Measurements from ENCODE around the gene CDH16. TPM values are rescaled to one million over a fixed set of nuclear protein-coding genes. Genes with fewer than 3 reads are reported as not detected.

CDH16 gene
- total RNA-seq, 1 donor from 2014 or later = not detected

- no peaks in the 10 kb centered on the region for H3K79me2 ChIP-seq (ENCODE audit: low read depth)
- H3K36me3 Mint-ChIP-seq = no peaks in the 10 kb centered on the region
- H3K27ac Mint-ChIP-seq = no peak overlapping the region
- H3K27me3 Mint-ChIP-seq (ENCODE audit: insufficient read depth, low read depth) = peaks cover 5% of the 10 kb centered on the region
- no peak overlapping the region for H2AFZ ChIP-seq (replicated peaks)
- H3K9me3 Mint-ChIP-seq = no peaks in the 10 kb centered on the region
- peaks cover 24% of the 10 kb centered on the region for H3K27me3 ChIP-seq
- H3K4me3 ChIP-seq = no peak overlapping the region
- no peak overlapping the region for H3K9ac ChIP-seq
- no peak for DNase-seq (ENCODE audit: low spot score)
- H3K4me1 ChIP-seq = no peaks in the 10 kb centered on the region
- peaks cover 13% of the 10 kb centered on the region for H3F3A ChIP-seq (ENCODE audit: low read depth)
- no peaks in the 10 kb centered on the region for H3K36me3 ChIP-seq
- no peak for TF ChIP-seq EZH2phosphoT487 (IDR thresholded peaks at IDR 0.05)
- no peak overlapping the region for H3K4me2 ChIP-seq
- no peaks in the 10 kb centered on the region for H4K20me1 ChIP-seq (ENCODE audit: low read depth)
- H3K4me1 Mint-ChIP-seq = peaks cover 26% of the 10 kb centered on the region
- H3K27ac ChIP-seq = no peak overlapping the region
- no peak overlapping the region for H3K4me3 Mint-ChIP-seq
- no peaks in the 10 kb centered on the region for H3K9me3 ChIP-seq (ENCODE audit: low read depth)
Observed at GRCh38 chr16:66873685-66874055, 45.0 kb downstream of the CDH16 start.

- Histone ChIP-seq H3K27me3 (peaks cover 24% of the 10 kb centered on the region), H3K4me2 (peak overlapping the region; percentile 78), H3K27ac (no peak overlapping the region), H3K4me1 (no peaks in the 10 kb centered on the region), H4K20me1 (ENCODE audit: low read depth) (no peaks in the 10 kb centered on the region), H3K4me3 (peak overlapping the region; percentile 40), H3K9me3 (ENCODE audit: low read depth) (no peaks in the 10 kb centered on the region), H3F3A (ENCODE audit: low read depth) (peaks cover 10% of the 10 kb centered on the region), H3K36me3 (no peaks in the 10 kb centered on the region), H3K79me2 (ENCODE audit: low read depth) (no peaks in the 10 kb centered on the region), H3K9ac (no peak overlapping the region), H2AFZ (replicated peaks) (peak overlapping the region; percentile 92)
- Mint-ChIP-seq H3K4me1 (peaks cover 24% of the 10 kb centered on the region), H3K36me3 (no peaks in the 10 kb centered on the region), H3K4me3 (peak overlapping the region; percentile 76), H3K9me3 (no peaks in the 10 kb centered on the region), H3K27ac (peak overlapping the region; percentile 78), H3K27me3 (ENCODE audit: insufficient read depth, low read depth) (peaks cover 3% of the 10 kb centered on the region)
- TF ChIP-seq EZH2phosphoT487 (IDR thresholded peaks at IDR 0.05) = peak; percentile 36
- TF ChIP-seq, protein P1, sequence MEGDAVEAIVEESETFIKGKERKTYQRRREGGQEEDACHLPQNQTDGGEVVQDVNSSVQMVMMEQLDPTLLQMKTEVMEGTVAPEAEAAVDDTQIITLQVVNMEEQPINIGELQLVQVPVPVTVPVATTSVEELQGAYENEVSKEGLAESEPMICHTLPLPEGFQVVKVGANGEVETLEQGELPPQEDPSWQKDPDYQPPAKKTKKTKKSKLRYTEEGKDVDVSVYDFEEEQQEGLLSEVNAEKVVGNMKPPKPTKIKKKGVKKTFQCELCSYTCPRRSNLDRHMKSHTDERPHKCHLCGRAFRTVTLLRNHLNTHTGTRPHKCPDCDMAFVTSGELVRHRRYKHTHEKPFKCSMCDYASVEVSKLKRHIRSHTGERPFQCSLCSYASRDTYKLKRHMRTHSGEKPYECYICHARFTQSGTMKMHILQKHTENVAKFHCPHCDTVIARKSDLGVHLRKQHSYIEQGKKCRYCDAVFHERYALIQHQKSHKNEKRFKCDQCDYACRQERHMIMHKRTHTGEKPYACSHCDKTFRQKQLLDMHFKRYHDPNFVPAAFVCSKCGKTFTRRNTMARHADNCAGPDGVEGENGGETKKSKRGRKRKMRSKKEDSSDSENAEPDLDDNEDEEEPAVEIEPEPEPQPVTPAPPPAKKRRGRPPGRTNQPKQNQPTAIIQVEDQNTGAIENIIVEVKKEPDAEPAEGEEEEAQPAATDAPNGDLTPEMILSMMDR (IDR thresholded peaks at IDR 0.05) = peak; percentile 93
- peak; percentile 50 for TF ChIP-seq EZH2 (IDR thresholded peaks at IDR 0.05)
- DNase-seq (ENCODE audit: low spot score) = peak; percentile 88
Observed at GRCh38 chr16:66872943-66873684, 45.6 kb downstream of the CDH16 start.

DNA sequence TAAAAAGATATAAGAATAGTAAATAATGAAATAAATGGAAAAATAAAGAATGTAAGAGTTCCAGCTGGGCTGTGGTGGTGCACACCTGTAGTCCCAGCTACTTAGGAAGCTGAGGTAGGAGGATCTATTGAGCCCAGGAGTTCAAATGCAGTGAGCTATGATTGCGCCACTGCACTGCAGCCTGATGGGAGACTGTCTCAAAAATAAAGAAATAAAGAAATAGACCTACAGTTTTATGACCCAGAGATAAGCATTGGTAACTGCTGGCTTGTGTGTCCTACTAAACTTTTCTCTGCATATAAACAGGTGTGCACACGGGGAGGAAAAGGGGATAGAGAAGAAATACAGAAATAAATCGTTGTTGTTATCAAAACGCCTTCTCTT, 46.1 kb downstream of the CDH16 start:
- H3K27ac Mint-ChIP-seq = peak overlapping the region; percentile 58

More for the DNA sequence above, 46.1 kb downstream of the CDH16 start:
- no peaks in the 10 kb centered on the region for H3K9me3 ChIP-seq (ENCODE audit: low read depth)
- peak overlapping the region; percentile 78 for H3K4me2 ChIP-seq
- peak overlapping the region; percentile 76 for H3K4me3 Mint-ChIP-seq
- H3K9me3 Mint-ChIP-seq = no peaks in the 10 kb centered on the region
- no peaks in the 10 kb centered on the region for H3K79me2 ChIP-seq (ENCODE audit: low read depth)
- H3F3A ChIP-seq (ENCODE audit: low read depth) = peaks cover 13% of the 10 kb centered on the region
- no peak overlapping the region for H2AFZ ChIP-seq (replicated peaks)
- TF ChIP-seq, protein P1 (IDR thresholded peaks at IDR 0.05) = no peak
- TF ChIP-seq EZH2 (IDR thresholded peaks at IDR 0.05) (no peak), EZH2phosphoT487 (IDR thresholded peaks at IDR 0.05) (no peak)
- peaks cover 24% of the 10 kb centered on the region for H3K27me3 ChIP-seq
- no peaks in the 10 kb centered on the region for H3K4me1 ChIP-seq
- H4K20me1 ChIP-seq (ENCODE audit: low read depth) = no peaks in the 10 kb centered on the region
- peaks cover 3% of the 10 kb centered on the region for H3K27me3 Mint-ChIP-seq (ENCODE audit: insufficient read depth, low read depth)
- H3K36me3 ChIP-seq = no peaks in the 10 kb centered on the region
- H3K9ac ChIP-seq = no peak overlapping the region
- H3K36me3 Mint-ChIP-seq = no peaks in the 10 kb centered on the region
- H3K4me3 ChIP-seq = peak overlapping the region; percentile 40
- DNase-seq (ENCODE audit: low spot score) = no peak
- H3K4me1 Mint-ChIP-seq = peaks cover 22% of the 10 kb centered on the region
- no peak overlapping the region for H3K27ac ChIP-seq
